Natural killer cell (primary cell): ENCODE results near the gene CERS6. TPM values are rescaled to one million over a fixed set of nuclear protein-coding genes. Genes with fewer than 3 reads are reported as not detected.

ENCODE experiments used
- ATAC-seq, 3 donors: fragments of 150-1000 bp in 2 of 3; fragments of 200-7000 bp in 1 of 3; cut with Tn5 transposase; 1 replicate in 1 of 3; 2 replicates in 2 of 3; pipeline ENCODE4 v1.10.0; 2021; ENCODE audit warnings: mild to moderate bottlenecking in 2 of 3, moderate library complexity in 2 of 3
- DNase-seq, 2 donors: peaks; one replicate each; pipeline versions ENCODE4 v3.0.0 to v3.0.0-alpha.2; 2013 to 2021; ENCODE audit warnings: mixed read lengths in 1 of 2
- H3K27ac ChIP-seq: one replicate; pipeline ENCODE4 v1.5.1; 2013; ENCODE audit warnings: mild to moderate bottlenecking, low read length
- H3K27me3 ChIP-seq: one replicate; pipeline ENCODE4 v1.6.1; 2013; ENCODE audit warnings: low read length; ENCODE audit not compliant: control insufficient read depth, insufficient read depth
- H3K36me3 ChIP-seq: one replicate; pipeline ENCODE4 v1.6.1; 2013; ENCODE audit warnings: low read length; ENCODE audit not compliant: control insufficient read depth, insufficient read depth
- H3K4me1 ChIP-seq: one replicate; pipeline ENCODE4 v1.6.1; 2013; ENCODE audit warnings: low read length; ENCODE audit not compliant: control insufficient read depth, insufficient read depth
- H3K4me3 ChIP-seq: one replicate; pipeline ENCODE4 v1.5.1; 2013; ENCODE audit warnings: low read length
- H3K9me3 ChIP-seq: one replicate; pipeline ENCODE4 v1.6.1; 2013; ENCODE audit warnings: low read length; ENCODE audit not compliant: control insufficient read depth, insufficient read depth
- H3K27ac Mint-ChIP-seq, 2 donors: one replicate each; pipeline ENCODE4 v1.8.0; 2022; ENCODE audit warnings: mild to moderate bottlenecking in 2 of 2, mixed read lengths in 2 of 2, moderate library complexity in 1 of 2
- H3K27me3 Mint-ChIP-seq, 2 donors: one replicate each; pipeline ENCODE4 v1.8.0; 2022; ENCODE audit warnings: low read depth in 2 of 2, mixed read lengths in 2 of 2
- H3K36me3 Mint-ChIP-seq: one replicate; pipeline ENCODE4 v1.8.0; 2022; ENCODE audit warnings: mixed read lengths
- H3K4me1 Mint-ChIP-seq, 2 donors: one replicate each; pipeline ENCODE4 v1.8.0; 2022; ENCODE audit warnings: mixed read lengths in 2 of 2
- H3K4me3 Mint-ChIP-seq: one replicate; pipeline ENCODE4 v1.8.0; 2022; ENCODE audit warnings: mild to moderate bottlenecking, moderate library complexity, mixed read lengths
- H3K9me3 Mint-ChIP-seq, 2 donors: one replicate each; pipeline ENCODE4 v1.8.0; 2022; ENCODE audit warnings: mixed read lengths in 2 of 2
- WGBS: methylation state at CpG from one replicate; pipeline ENCODE4 v1.1.7; 2013; ENCODE audit warnings: missing lambda C conversion rate; ENCODE audit not compliant: insufficient coverage; 5-methylcytosine and 5-hydroxymethylcytosine counted together
- intact Hi-C: fragments of 100-400 bp; cut with micrococcal nuclease; formaldehyde crosslinking; loops from one replicate; pipeline ENCODE4 v1.14.2; 2022
- total RNA-seq, 4 donors: library from RNA; stranded (reverse); fragments of 120-200 nt in 1 of 4; gene quantifications; one replicate each; pipeline versions ENCODE4 v1.2.3 to v1.2.4, GENCODE V29; 2013 to 2022
- TF ChIP-seq, protein P1 (sequence below): fragments of 200-600 bp; IDR thresholded peaks from one replicate; pipeline ENCODE4 v1.8.0; 2022; ENCODE audit warnings: antibody characterized with exemption

CERS6 gene
- total RNA-seq, 3 donors from 2014 or later (not counting 1 experiment from before 2014, with no cell fraction given): 9.1 to 13.5 (median 11.8) TPM

DNA sequence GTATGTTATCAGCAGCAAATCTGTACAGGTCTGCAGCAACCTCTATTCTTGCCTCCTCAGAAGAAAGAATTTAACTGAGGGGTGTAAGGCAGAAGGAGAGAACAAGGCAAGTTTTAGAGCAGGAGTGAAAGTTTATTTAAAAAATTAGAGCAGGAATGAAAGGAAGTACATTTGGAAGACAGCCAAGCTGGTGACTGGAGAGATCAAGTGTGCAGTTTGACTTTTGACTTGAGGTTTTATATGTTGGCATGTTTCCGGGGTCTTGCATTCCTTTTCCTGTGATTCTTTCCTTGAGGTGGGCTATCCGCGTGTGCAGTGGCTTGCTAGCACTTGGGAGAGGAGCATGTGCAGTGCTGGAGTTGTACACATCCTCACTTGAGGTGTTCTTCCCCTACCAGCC lies 16.5 kb upstream of the CERS6 start:
- Mint-ChIP-seq H3K27ac (no peak overlapping the region), H3K4me1 (peaks cover 6 to 7% of the 10 kb centered on the region in 2 donors), H3K4me3 (no peak overlapping the region), H3K27me3 (peaks cover 0 to 5% of the 10 kb centered on the region in 2 donors), H3K36me3 (no peaks in the 10 kb centered on the region), H3K9me3 (no peaks in the 10 kb centered on the region)
- H3K9me3 ChIP-seq: no peaks in the 10 kb centered on the region
- intact Hi-C loops: no loop called here
- no peaks in the 10 kb centered on the region for H3K36me3 ChIP-seq
- no peak overlapping the region for H3K4me3 ChIP-seq
- TF ChIP-seq, protein P1, sequence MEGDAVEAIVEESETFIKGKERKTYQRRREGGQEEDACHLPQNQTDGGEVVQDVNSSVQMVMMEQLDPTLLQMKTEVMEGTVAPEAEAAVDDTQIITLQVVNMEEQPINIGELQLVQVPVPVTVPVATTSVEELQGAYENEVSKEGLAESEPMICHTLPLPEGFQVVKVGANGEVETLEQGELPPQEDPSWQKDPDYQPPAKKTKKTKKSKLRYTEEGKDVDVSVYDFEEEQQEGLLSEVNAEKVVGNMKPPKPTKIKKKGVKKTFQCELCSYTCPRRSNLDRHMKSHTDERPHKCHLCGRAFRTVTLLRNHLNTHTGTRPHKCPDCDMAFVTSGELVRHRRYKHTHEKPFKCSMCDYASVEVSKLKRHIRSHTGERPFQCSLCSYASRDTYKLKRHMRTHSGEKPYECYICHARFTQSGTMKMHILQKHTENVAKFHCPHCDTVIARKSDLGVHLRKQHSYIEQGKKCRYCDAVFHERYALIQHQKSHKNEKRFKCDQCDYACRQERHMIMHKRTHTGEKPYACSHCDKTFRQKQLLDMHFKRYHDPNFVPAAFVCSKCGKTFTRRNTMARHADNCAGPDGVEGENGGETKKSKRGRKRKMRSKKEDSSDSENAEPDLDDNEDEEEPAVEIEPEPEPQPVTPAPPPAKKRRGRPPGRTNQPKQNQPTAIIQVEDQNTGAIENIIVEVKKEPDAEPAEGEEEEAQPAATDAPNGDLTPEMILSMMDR: no peak
- no peak overlapping the region for H3K27ac ChIP-seq
- no peaks in the 10 kb centered on the region for H3K27me3 ChIP-seq
- 36% methylated on average over 3 of the region's 3 CpGs for WGBS
- peaks cover 4% of the 10 kb centered on the region for H3K4me1 ChIP-seq
- peak in 1 of 2 donors; percentile 26 for DNase-seq
- no peak for ATAC-seq

DNA sequence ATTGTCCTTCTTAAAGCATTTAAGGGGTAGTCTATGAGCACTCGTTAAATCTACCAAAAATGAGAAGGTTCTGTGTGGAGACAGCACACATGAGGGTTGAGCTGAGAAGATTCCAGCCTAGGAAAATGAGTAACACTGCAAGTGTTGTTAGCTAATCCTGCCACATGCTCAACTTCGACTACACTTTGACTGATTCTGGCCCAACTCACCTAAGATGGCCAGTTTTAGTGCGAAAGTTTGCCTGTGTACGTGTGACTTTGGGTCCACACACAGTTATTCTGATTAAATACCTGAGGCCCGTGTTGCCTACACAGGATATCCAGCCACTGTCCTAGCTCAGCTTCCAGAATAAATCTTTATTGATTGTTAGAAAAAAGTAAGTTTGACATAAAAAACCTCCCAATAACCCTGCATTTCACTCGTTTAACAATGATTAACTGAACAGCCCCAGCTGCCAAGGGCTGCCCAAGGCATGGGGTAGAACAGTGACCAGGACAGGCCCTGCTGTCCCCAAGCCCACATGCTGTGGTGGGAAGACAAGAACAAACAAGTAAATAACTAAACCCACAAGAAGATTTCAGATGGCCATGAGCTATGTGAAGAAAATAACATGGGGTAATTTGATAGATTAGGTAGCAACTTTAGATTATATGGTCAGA lies 14.7 kb upstream of the CERS6 start:
- no peak for DNase-seq
- intact Hi-C loops: no loop called here
- Histone ChIP-seq H3K27me3 (no peaks in the 10 kb centered on the region), H3K4me3 (no peak overlapping the region), H3K27ac (no peak overlapping the region), H3K9me3 (no peaks in the 10 kb centered on the region), H3K4me1 (no peaks in the 10 kb centered on the region), H3K36me3 (no peaks in the 10 kb centered on the region)
- TF ChIP-seq, protein P1: no peak
- Mint-ChIP-seq H3K36me3 (peaks cover 4% of the 10 kb centered on the region), H3K9me3 (peaks cover 0 to 2% of the 10 kb centered on the region in 2 donors), H3K27me3 (peaks cover 2 to 10% of the 10 kb centered on the region in 2 donors), H3K4me1 (no peaks in the 10 kb centered on the region), H3K4me3 (no peak overlapping the region), H3K27ac (no peak overlapping the region)
- 93% methylated on average over 5 of the region's 6 CpGs for WGBS
- no peak for ATAC-seq

DNA sequence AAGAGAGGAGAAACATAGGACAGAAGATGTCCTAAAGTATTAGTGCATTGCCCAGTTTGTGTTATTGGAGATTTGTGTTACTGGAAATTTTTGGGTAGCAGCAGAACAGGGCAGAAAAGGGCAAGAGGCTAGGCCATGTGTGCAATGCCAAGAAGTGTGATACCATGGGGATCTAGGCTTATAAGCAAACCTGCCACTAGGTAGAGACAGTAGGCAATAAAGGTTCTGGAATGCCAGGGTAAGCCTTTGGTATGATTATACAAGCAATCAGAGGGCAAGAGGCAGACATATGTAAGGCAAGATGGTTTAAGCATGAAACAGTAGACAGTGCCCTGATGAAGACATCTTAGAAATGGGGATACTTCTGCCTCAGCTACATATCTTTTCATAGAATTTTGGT lies 12.3 kb upstream of the CERS6 start:
- Histone ChIP-seq H3K36me3 (no peaks in the 10 kb centered on the region), H3K9me3 (no peaks in the 10 kb centered on the region), H3K27ac (no peak overlapping the region), H3K4me1 (no peaks in the 10 kb centered on the region), H3K4me3 (no peak overlapping the region), H3K27me3 (no peaks in the 10 kb centered on the region)
- Mint-ChIP-seq H3K9me3 (peaks cover 0 to 2% of the 10 kb centered on the region in 2 donors), H3K4me3 (no peak overlapping the region), H3K27ac (no peak overlapping the region), H3K4me1 (no peaks in the 10 kb centered on the region), H3K36me3 (peaks cover 13% of the 10 kb centered on the region), H3K27me3 (peaks cover 13 to 15% of the 10 kb centered on the region in 2 donors)
- DNase-seq: no peak
- TF ChIP-seq, protein P1: no peak
- ATAC-seq: peak in 1 of 3 donors; percentile 35
- intact Hi-C loops: no loop called here

DNA sequence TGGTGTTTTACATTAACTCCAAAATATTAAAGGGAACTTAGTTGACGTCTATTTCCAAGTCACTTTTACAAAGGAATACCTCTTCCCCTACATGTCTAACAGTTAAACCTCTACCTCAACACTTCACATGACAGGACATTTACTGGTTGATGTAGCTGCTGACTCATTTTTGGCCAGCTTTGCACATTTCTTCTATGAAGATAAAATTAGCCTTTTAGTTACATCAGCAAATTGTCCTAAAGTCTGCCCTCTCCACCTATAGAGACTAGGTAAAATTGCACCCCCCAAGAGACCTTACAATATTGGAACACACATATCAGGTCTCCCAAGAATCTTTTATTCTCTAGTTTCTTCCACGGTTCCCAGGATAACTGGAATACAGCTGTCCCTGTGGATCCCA lies 10.1 kb upstream of the CERS6 start:
- H3K27ac ChIP-seq: no peak overlapping the region
- H3K4me3 ChIP-seq: no peak overlapping the region
- H3K36me3 ChIP-seq: no peaks in the 10 kb centered on the region
- H3K9me3 ChIP-seq: no peaks in the 10 kb centered on the region
- H3K4me1 Mint-ChIP-seq: no peaks in the 10 kb centered on the region
- intact Hi-C loops: no loop called here
- DNase-seq (no peak), ATAC-seq (no peak)
- H3K4me1 ChIP-seq: no peaks in the 10 kb centered on the region
- peaks cover 0 to 2% of the 10 kb centered on the region in 2 donors for H3K9me3 Mint-ChIP-seq
- 97% methylated on average over 2 of the region's 2 CpGs for WGBS
- H3K27ac Mint-ChIP-seq: no peak overlapping the region
- TF ChIP-seq, protein P1: no peak
- H3K27me3 ChIP-seq: no peaks in the 10 kb centered on the region
- H3K4me3 Mint-ChIP-seq: no peak overlapping the region
- H3K27me3 Mint-ChIP-seq: peaks cover 8 to 15% of the 10 kb centered on the region in 2 donors
- H3K36me3 Mint-ChIP-seq: peaks cover 13% of the 10 kb centered on the region
